NOMO-1 treated with DMSO at 0.1 percent for 48 hours (cell line): ENCODE results near the gene EPOP.

Source experiments
- DNase-seq: peaks from one replicate; lab custom pipeline; 2025; ENCODE audit not compliant: unreplicated experiment; lab: John Stamatoyannopoulos, UW

The EPOP gene

DNA sequence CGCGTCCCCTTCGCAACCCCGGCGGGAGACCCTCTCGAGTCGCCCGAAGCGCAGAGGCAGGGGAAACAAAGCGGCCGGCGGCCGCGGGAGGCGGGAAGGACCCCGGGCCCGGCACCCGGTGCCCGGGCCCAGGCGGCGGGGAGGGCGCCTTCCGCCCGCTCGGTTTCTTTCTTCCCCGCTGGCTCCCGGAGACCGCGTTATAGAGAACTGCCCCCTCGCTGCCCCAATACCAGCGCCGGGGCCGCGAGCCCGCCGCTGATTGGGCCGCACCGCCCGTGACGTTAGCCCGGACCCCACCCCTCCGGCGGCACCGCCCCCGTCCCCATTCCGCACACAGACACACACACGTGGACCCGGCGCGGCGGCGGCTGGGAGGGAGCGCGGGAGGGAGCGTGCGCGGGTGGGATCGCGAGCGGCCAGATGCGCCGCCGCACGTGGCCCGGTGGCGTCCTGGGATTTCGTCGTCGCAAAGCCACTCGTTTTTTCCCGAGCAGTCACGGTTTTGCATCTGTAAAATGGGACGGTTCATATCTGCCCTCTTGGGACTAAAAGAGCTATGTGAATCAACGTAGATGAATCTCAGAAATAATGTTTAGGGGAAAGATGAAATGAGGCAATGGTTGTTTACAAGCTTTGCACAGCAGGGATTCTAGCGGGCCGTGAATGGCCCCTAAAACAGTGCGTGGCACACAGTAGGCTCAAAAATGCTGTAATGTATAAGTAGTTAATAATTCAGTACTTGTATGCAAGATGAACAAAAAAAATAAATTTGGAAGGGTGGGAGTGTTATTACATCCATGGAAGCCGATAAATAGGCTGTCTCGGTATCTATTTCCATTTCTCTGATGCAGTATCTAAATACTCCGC lies at the start of gene EPOP:
Gene EPOP, minus strand, starts transcription at position 209 of the 867 bp plus-strand sequence. CDS start 462 bp downstream, outside the sequence.
- DNase-seq = peak; percentile 76

DNA sequence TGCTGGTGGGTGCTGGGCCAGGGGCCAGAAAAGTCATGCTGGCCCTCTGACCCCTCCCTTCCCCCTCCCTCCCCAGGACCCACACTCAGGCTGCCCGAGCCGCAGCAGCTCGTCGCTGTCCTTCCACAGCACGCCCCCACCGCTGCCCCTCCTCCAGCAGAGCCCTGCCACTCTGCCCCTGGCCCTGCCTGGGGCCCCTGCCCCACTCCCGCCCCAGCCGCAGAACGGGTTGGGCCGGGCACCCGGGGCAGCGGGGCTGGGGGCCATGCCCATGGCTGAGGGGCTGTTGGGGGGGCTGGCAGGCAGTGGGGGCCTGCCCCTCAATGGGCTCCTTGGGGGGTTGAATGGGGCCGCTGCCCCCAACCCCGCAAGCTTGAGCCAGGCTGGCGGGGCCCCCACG lies 47.0 kb upstream of the EPOP start:
- DNase-seq = no peak

DNA sequence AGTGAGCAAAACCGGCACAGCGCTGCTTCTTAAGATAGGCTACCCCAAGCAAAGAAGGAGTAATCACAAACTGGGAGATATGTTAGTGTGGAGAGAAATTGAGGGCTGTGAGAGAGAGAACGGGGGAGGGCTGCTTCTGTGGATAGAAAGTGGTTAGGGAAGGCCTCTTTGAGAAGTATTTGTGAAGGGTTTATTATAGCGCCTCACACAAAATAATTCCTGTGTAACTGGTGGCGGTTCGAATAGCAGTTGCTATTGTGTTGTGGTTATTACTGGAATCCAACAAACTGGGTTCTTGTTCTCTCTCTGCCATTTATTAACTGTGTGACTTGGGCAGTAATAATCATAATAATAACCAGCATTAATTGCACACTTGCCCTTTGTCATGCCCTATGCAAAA lies 46.2 kb upstream of the EPOP start:
- DNase-seq = no peak

DNA sequence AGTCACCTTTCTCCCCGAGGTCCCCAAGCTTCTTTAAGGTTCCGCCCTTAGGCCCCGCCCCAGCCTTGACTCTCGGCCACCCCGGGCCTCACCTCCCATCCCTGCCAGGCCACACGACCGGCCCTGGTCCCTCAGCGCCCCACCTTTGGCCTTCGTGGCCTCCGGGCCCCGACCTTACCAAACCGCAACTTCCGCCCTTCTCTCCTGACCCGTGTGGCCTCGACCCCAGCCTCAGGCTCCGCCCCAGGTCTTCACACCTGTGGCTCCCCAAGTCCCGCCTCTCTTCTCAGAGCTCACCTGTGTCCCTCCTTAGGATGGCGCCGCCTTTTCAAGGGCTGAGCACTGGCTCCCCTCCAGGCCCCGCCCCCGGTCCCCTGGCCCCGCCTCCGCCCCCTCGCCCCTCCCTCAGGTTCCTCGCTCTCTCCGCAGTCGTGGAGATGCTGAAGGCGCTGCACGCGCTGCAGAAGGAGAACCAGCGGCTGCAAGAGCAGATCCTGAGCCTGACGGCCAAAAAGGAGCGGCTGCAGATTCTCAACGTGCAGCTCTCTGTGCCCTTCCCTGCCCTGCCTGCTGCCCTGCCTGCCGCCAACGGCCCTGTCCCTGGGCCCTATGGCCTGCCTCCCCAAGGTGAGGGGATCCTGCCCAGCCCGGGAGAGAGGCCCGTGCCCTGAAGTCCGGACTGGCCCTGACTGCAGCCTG lies 45.3 kb upstream of the EPOP start:
- DNase-seq = no peak

DNA sequence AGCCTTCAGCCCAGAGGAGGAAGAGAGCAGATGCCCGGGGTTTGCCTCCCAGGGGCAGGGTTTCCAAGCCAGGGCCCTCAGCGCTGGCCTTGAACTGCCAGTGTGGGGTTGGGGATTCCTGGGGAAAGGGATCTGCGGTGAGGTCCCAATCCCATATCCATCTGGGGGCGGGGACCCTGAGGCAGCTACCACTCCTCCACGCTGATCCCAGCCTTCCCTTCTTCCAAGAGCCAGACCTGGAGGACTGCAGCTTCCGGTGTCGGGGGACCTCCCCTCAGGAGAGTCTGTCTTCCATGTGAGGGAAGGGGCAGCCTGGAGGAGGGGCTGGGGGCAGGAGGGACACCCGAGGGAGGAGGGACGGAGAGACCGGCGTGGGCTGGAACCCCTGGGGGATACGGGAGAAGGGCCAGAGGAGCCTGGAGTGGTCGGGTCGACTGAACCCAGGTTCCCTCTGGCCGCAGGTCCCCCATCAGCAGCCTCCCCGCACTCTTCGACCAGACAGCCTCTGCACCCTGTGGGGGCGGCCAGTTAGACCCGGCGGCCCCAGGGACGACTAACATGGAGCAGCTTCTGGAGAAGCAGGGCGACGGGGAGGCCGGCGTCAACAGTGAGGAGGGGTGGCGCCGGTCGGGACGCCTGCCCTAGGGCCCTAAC lies 44.7 kb upstream of the EPOP start:
- DNase-seq = no peak

DNA sequence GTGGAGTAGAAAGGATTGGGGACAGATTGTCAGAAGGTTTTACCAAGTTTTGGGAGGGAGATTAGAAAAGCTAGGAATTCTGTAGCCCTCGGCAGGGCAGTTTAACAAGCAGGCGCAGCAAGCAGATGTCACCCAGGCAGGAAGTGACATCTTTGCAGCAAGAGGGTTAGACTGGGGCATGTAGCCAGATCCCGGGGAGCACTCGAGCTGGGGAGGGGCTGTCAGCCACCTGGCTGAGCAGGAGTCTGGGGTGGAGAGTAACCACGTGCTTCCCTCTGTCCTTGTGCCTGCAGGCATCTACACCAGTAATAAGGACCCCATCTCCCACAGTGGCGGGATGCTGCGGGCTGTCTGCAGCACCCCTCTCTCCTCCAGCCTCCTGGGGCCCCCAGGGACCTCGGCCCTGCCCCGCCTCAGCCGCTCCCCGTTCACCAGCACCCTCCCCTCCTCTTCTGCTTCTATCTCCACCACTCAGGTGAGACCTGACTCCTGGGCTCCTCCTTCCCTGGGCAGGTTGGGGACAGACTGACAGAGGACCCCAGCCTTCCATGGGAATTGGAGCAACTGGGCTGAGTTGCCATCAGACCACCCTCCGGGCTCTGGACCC lies 42.5 kb upstream of the EPOP start:
- no peak for DNase-seq

DNA sequence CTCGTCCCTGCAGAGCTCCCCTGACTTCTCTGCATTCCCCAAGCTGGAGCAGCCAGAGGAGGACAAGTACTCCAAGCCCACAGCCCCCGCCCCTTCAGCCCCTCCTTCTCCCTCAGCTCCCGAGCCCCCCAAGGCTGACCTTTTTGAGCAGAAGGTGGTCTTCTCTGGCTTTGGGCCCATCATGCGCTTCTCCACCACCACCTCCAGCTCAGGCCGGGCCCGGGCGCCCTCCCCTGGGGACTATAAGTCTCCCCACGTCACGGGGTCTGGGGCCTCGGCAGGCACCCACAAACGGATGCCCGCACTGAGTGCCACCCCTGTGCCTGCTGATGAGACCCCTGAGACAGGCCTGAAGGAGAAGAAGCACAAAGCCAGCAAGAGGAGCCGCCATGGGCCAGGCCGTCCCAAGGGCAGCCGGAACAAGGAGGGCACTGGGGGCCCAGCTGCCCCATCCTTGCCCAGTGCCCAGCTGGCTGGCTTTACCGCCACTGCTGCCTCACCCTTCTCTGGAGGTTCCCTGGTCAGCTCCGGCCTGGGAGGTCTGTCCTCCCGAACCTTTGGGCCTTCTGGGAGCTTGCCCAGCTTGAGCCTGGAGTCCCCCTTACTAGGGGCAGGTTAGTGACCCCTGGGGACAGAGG lies 41.7 kb upstream of the EPOP start:
- DNase-seq = no peak

DNA sequence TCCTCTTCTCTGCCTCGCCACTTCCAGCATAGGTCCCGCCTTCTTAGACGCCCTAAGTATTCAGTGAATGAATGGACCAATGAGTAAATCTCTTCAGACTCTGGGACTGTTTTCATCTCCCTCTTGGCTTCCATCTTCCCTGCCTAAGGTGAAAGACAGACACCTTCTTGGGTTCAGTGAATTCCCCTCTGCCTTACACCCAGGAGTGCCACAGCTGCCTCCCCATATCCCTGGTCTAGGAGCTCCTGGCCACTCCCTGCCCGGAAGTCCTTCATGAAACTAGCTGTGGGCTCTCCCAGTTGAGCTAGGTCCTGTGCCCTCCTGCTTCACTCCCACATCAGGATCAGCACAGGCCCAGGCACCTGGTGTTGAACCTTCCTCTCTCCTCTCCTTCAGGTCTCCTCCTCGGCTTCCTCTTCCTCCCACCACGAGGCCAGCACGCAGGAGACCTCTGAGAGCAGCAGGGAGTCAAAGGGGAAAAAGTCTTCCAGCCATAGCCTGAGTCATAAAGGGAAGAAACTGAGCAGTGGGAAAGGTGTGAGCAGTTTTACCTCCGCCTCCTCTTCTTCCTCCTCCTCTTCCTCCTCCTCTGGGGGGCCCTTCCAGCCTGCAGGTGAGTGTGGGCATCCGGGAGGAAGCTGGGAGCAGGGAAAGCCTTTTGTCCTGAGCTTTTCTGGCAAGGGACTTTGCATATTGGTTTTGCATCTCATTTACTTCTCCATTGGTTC lies 40.6 kb upstream of the EPOP start:
- no peak for DNase-seq

DNA sequence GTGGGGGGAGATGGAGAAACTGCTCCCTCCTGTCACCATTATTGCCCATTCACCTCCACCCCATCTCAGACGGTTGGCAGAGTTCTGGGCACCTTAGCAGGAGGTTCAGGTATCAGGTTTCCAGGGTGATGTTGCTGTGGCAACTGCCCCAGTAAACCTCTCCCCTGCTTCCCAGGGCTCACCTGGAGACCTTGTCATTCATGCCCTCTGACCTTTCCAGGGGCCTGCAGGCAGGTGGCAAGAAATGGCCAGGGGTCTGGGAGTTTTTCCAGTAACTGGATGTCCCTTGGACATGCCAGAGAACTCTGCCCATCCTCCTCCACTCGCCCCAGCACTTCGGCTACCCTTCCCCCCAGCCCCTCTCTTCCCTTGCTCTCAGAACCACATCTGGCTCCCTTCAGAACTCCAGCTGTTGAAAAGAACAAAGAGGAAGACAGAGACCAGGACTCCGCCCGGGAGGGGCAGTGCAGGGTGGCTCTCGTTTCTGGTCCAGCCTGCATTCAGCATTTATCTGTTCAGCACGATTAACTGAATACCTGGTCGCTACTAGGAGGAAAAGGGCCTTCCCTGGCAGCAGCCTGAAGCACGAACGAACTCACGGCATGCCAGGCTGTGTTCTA lies 38.8 kb upstream of the EPOP start:
- DNase-seq = no peak

DNA sequence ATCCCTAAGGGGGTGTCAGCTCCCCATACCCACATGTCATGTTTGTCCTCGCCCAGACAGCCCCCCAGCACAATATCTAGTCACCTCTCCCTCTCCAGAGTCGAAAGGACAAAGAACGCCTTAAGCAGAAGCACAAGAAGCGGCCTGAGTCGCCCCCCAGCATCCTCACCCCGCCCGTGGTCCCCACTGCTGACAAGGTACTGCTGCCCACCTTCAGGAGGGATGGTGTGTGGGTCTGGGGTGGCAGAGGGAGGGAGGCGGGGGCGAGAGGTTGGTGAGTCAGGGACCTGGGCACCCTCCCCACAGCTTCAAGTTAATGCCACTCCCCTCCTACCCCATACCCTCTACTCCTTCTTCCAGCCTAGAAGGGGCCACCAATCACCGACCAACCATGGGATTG lies 37.8 kb upstream of the EPOP start:
- DNase-seq = no peak

DNA sequence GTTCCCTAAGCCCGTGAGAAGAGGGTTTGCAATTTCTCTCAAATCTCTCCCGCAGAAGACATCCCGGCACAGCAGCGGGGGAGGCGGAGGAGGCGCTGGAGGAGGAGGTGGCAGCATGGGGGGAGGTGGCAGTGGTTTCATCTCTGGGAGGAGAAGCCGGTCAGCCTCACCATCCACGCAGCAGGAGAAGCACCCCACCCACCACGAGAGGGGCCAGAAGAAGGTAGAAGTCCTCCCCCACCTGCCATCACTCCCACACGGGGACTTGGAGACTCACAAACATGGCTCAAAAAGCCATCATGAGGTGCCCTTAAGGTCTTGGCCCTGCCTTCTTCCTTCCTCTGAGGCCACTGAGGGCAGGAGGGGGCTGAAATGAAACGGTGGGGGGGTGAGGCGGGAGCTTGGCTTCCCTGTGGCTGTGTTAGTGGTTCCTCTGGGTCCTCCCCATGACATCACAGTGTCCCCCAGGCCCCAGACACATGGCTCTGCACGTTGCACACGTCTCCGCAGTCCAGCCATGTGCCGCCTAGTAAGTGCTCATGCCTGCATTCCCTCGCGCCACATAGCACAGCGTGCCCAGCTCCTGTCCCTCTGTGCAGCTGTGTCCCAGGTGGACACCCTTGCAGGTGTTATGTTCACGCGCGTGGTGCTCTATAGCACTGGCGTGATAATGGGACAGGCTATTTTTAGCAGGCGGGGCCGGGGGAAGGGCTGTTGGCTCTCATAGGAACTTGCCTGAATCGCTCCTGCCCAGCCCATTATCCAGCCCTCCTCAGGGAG lies 37.2 kb upstream of the EPOP start:
- DNase-seq = no peak

DNA sequence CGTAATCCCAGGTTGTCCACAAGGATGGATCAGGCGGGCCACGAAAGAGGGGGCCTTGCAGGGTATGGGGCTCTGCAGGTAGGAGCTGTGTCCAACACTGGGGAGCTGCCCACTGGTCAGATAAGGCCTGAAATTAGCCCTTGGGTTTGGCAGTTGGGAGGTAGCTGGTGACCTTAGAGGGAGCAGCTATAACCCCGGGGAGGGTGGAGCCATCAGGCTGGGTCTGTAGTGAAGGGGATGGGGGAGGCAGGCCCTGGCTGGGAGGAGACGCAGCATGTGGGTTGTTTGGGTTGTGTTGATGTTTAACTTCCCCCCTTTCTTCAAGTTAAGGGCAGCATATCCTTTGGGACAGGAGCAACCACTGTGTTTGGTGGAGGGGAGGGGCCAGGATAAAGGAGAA lies 36.2 kb upstream of the EPOP start:
- DNase-seq = no peak

DNA sequence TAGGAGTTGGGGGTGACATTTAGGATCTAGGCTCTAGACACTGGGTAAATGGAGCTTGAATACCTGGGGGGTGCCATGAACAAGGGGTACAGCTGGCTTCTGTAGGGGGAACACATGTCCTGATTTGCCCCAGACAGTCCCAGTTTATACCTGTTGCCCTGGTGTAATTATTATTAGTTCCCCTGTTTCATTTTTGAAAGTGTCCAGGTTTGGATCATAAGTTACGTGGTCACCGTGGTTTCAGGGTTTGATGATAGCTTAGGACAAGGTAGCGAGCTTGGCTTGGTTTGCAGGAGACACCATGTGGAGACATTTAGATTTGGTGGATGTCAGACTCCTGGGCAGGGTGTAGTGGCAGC lies 35.8 kb upstream of the EPOP start:
- no peak for DNase-seq

DNA sequence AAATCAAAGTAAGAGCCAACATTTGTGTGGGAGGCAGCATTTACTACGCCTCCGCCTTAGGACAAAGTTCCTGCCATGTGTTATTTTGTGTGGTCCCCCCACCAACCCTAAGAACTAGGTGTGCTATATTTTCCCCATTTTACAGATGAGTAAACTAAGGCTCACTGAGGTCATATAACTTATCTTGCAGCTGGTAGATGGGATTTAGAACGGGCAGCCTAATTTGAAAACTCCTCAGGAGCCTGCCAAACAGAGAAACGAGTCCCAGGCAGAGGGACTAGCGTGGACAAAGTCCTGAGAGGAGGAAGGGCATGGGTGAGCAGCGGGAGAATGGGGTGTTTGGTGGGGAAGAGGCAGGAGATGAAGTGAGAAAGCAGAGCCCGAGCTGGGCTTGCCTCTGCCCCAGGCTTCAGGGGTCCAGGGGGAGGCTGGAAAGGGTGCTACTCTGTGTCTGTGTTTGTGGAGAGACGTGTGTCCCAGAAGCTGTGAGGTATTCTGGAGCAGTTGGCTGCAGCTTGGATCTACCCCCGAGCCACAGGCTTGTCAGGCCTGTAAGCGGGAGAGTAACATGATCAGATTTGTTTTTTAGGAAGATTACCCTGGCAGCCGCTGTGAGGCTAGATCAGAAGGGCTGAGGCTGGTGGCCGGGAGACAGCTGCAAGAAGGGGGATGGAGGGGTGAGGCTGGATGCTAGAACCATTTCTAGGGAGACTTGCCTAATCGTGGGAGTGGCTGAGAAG lies 35.3 kb upstream of the EPOP start:
- DNase-seq = no peak

DNA sequence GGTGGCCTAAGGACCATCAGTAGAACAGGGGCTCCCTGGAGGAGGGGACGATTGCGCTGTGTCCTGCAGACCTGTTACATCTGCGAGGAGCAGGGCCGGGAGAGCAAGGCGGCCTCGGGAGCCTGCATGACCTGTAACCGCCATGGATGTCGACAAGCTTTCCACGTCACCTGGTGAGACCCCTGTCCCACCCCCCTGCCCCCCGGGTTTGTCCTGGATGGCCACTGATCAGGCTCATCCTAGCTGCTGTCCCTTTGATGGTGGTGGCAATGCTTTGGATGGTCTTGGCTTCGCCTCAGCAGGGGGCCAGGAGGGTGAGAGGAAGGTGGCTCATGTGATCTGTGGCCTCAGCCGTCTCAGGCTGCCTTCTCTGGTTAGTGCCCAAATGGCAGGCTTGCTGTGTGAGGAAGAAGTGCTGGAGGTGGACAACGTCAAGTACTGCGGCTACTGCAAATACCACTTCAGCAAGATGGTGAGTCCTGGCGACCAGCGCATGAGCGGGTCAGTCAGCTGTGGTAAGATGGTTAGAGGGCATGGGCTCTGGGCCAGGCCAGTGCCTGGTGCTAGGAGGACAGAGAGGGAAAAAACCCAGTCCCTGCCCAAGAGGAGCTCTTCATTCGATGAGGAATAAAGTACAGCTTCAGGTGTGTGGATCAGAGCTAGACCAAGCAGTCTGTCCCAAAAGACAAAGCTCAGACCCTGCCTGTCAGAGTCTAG lies 34.5 kb upstream of the EPOP start:
- no peak for DNase-seq

DNA sequence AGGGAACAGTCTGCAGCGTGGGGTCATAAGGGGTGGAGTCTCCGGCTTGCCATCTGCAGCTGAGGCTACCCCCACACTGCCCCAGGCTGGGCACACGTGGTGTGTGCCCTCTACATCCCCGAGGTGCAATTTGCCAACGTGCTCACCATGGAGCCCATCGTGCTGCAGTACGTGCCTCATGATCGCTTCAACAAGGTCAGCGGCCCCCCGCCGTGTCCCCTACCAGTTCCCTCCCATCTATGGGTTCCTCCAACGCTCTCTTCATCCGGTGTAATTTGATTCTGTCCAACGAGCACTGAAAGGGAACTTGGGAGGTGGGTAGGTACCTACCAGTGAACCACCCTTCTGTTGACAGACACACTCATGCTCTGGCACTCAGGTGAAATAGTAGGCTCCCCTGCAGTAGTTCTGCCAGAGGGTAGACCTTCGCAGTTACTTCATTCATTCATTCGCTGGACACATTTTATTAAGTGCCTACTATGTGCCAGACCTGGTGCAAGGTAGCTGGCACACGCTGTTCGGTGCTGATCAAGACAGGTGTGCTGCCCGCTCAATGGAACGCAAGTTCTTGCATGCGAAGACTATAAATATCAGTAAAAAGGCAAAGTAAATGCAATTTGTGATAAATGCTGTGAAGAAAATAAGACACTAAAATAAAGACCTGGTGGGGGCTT lies 33.1 kb upstream of the EPOP start:
- no peak for DNase-seq

DNA sequence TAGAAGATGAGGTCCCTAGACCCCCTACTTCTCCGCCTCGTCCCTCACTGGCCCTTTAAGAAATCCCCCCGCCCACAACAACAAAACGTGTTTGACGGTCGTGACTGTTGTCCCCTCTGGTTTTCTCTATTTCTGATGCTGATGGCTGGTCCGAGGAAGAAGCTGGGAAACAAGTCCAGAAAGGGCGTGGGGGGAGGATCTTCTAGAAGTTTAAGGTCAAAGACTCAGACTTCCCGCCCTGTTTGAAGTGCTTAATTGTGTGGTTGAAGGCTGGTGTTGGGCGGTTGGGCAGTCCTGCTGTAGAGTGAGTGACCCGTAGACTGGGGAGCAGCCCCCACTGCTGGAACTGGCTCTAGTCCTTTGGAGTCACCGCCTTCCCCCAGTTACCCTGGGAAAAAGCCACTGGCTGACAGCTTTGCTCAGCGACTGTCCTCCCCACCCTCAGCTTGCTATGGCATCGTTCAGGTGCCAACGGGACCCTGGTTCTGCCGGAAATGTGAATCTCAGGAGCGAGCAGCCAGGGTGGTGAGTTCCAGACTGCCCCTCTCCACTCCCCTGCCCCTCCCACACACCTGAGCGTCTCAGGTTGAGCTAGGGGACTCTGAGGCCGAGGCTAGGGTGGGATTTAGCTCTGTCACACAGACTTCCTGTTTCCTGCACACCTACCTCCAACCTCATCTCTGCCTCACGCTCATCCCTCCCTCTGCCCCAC lies 31.9 kb upstream of the EPOP start:
- DNase-seq = no peak
